Endodermal cell (in vitro differentiated cells): ENCODE data around the gene IL21. TPM values are rescaled to one million over a fixed set of nuclear protein-coding genes. Genes with fewer than 3 reads are reported as not detected.

Experiments
- DNase-seq: peaks from one replicate; pipeline ENCODE4 v3.0.0-alpha.2; 2017
- H3K27ac ChIP-seq: 2 replicates; pipeline ENCODE4 v1.5.1; 2013; ENCODE audit warnings: mild to moderate bottlenecking, low read depth, low read length, moderate library complexity
- H3K27me3 ChIP-seq: 2 replicates; pipeline ENCODE4 v1.6.1; 2013; ENCODE audit warnings: mild to moderate bottlenecking, low read length, moderate library complexity; ENCODE audit not compliant: insufficient read depth, control insufficient read depth, poor library complexity, severe bottlenecking
- H3K36me3 ChIP-seq: 2 replicates; pipeline ENCODE4 v1.7.0; 2013; ENCODE audit warnings: mild to moderate bottlenecking, low read length, moderate library complexity; ENCODE audit not compliant: control insufficient read depth, insufficient read depth
- H3K4me1 ChIP-seq: one replicate; pipeline ENCODE4 v1.7.0; 2013; ENCODE audit warnings: low read length; ENCODE audit not compliant: control insufficient read depth, insufficient read depth
- H3K4me3 ChIP-seq: 2 replicates; pipeline ENCODE4 v1.5.1; 2013; ENCODE audit warnings: mild to moderate bottlenecking, low read length, moderate library complexity
- H3K9ac ChIP-seq: 2 replicates; pipeline ENCODE4 v1.6.1; 2013; ENCODE audit warnings: mild to moderate bottlenecking, low read length, moderate library complexity; ENCODE audit not compliant: poor library complexity, severe bottlenecking; ENCODE audit errors: extremely low read depth
- H3K9me3 ChIP-seq: 2 replicates; pipeline ENCODE4 v1.6.1; 2013; ENCODE audit warnings: mild to moderate bottlenecking, low read length, moderate library complexity; ENCODE audit not compliant: control insufficient read depth
- H3K27ac Mint-ChIP-seq: 2 replicates; pipeline ENCODE4 v1.8.0; 2020; ENCODE audit warnings: mixed read lengths
- H3K27me3 Mint-ChIP-seq: 2 replicates; pipeline ENCODE4 v1.8.0; 2021; ENCODE audit warnings: mild to moderate bottlenecking, mixed read lengths; ENCODE audit not compliant: insufficient read depth
- H3K36me3 Mint-ChIP-seq: 2 replicates; pipeline ENCODE4 v1.8.0; 2020; ENCODE audit warnings: low read depth, mixed read lengths
- H3K4me1 Mint-ChIP-seq: 2 replicates; pipeline ENCODE4 v1.8.0; 2020; ENCODE audit warnings: mixed read lengths
- H3K4me3 Mint-ChIP-seq: 2 replicates; pipeline ENCODE4 v1.8.0; 2020; ENCODE audit warnings: mild to moderate bottlenecking, moderate library complexity, mixed read lengths
- H3K9me3 Mint-ChIP-seq: 2 replicates; pipeline ENCODE4 v1.8.0; 2020; ENCODE audit warnings: mild to moderate bottlenecking, mixed read lengths
- CTCF ChIP-seq: fragments of 200-600 bp; sonication (generic); conservative IDR thresholded peaks from 2 replicates; pipeline ENCODE4 v1.5.0; 2021; ENCODE audit warnings: antibody characterized with exemption, mild to moderate bottlenecking
- WGBS, 2 experiments: methylation state at CpG; one replicate each; pipeline versions ENCODE4 v1.1.5 to v1.1.7; 2013; ENCODE audit warnings: missing lambda C conversion rate in 2 of 2, mixed read lengths in 1 of 2; ENCODE audit not compliant: insufficient coverage in 1 of 2, insufficient read length in 1 of 2; 5-methylcytosine and 5-hydroxymethylcytosine counted together
- total RNA-seq, 2 donors: library from RNA; stranded (reverse); fragmentation: NEBNext Ultra II Directional in 1 of 2; extraction: Animal tissue kit (Norgen Biotek cat#: 25700) in 1 of 2; gene quantifications; 2 replicates in 1 of 2; 3 replicates in 1 of 2; pipeline ENCODE4 v1.2.1, GENCODE V29; 2021

The IL21 gene
- total RNA-seq, 2 donors from 2014 or later: not detected

- DNase-seq: no peak
- Mint-ChIP-seq H3K36me3 (no peaks in the 10 kb centered on the region), H3K4me1 (peaks cover 16% of the 10 kb centered on the region), H3K9me3 (no peaks in the 10 kb centered on the region), H3K27ac (no peak overlapping the region), H3K4me3 (no peak overlapping the region), H3K27me3 (no peaks in the 10 kb centered on the region)
- no peak for TF ChIP-seq CTCF
- Histone ChIP-seq H3K4me3 (no peak overlapping the region), H3K9ac (no peak overlapping the region), H3K4me1 (peaks cover 7% of the 10 kb centered on the region), H3K27me3 (no peaks in the 10 kb centered on the region), H3K36me3 (no peaks in the 10 kb centered on the region), H3K27ac (peak overlapping the region; percentile 47), H3K9me3 (no peaks in the 10 kb centered on the region)
- WGBS, 2 experiments: 0% methylated on average over 1 of the region's 1 CpG
Measured at GRCh38 chr4:122663291-122663690, 42.4 kb upstream of the IL21 start.

GRCh38 chr4:122662701-122663100 is 41.8 kb upstream of the IL21 start:
- H3K4me3 ChIP-seq: no peak overlapping the region
- no peaks in the 10 kb centered on the region for H3K9me3 ChIP-seq
- peaks cover 7% of the 10 kb centered on the region for H3K4me1 ChIP-seq
- Mint-ChIP-seq H3K27ac (no peak overlapping the region), H3K27me3 (no peaks in the 10 kb centered on the region), H3K4me1 (peaks cover 16% of the 10 kb centered on the region), H3K9me3 (no peaks in the 10 kb centered on the region), H3K4me3 (no peak overlapping the region), H3K36me3 (no peaks in the 10 kb centered on the region)
- H3K27me3 ChIP-seq: no peaks in the 10 kb centered on the region
- no peak overlapping the region for H3K9ac ChIP-seq
- WGBS, 2 experiments: 63% methylated on average over 2 of the region's 2 CpGs; no CpG with 5 or more reads in 1 of the 2 experiments
- peak overlapping the region; percentile 47 for H3K27ac ChIP-seq
- peak; percentile 48 for DNase-seq
- no peaks in the 10 kb centered on the region for H3K36me3 ChIP-seq
- TF ChIP-seq CTCF: no peak

GRCh38 chr4:122661176-122662160 is 40.6 kb upstream of the IL21 start:
- peaks cover 7% of the 10 kb centered on the region for H3K4me1 ChIP-seq
- no peak for DNase-seq
- Mint-ChIP-seq H3K27ac (no peak overlapping the region), H3K4me1 (peaks cover 16% of the 10 kb centered on the region), H3K36me3 (no peaks in the 10 kb centered on the region), H3K27me3 (no peaks in the 10 kb centered on the region), H3K4me3 (no peak overlapping the region), H3K9me3 (no peaks in the 10 kb centered on the region)
- no peak overlapping the region for H3K4me3 ChIP-seq
- no peaks in the 10 kb centered on the region for H3K27me3 ChIP-seq
- no peak overlapping the region for H3K27ac ChIP-seq
- H3K9ac ChIP-seq: no peak overlapping the region
- no peaks in the 10 kb centered on the region for H3K36me3 ChIP-seq
- no peak for TF ChIP-seq CTCF
- H3K9me3 ChIP-seq: no peaks in the 10 kb centered on the region
- 73 to 93% methylated on average over 2 to 4 of the region's 4 CpGs for WGBS, 2 experiments
